Stimulated activated CD4-positive, alpha-beta T cell treated with anti-CD3 and anti-CD28 coated beads, Interleukin-2, amount 100 ng/mL, for 48 hours (primary cell): ENCODE results near the gene ZNHIT1.
"Not testable (repeated sequence)": the region's sequence is repeated elsewhere in the genome, so short reads cannot be mapped to it uniquely, and the experiment has no call there.

ENCODE experiments used
- DNase-seq, 2 donors: peaks; one replicate each; pipeline ENCODE4 v3.0.0-alpha.2; 2020

ZNHIT1 gene

DNA sequence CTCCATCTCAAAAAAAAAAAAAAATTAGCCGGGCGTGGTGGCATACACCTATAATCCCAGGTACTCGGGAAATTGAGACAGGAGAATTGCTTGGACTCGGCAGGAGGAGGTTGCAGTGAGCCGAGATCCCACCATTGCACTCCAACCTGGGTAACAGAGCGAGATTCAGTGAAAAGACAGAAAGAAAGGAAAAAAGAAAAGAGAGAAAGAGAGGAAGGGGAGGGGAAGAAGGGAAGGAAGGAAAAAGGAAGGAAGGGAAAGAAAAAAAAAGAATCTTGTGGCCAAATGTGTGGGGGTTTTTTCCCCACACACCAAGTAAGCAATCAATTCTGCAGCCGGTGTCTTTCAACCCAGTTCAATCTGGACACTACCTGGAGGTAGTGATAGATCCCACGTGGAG is 28.9 kb upstream of the ZNHIT1 start:
- DNase-seq, result no peak

DNA sequence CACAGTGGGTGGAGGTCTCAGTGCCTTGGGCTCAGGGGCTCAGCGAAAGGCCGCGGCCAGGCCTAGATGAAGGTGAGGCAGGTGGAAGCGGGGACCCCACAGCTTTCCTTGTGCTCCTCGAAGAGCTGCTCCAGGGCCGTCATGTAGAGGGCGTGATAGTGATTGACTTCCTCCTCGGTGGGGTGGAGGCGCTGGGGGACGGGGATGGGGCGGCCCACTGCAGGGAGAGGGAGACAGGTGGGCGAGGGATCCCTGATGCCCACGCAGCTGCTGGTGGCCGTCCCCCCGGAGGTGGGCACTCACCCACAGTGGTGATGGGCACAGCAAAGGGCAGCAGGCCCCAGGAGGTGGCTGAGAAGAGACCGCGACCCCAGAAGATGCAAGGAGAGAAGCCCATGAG is 22.1 kb upstream of the ZNHIT1 start:
- DNase-seq, result no peak

DNA sequence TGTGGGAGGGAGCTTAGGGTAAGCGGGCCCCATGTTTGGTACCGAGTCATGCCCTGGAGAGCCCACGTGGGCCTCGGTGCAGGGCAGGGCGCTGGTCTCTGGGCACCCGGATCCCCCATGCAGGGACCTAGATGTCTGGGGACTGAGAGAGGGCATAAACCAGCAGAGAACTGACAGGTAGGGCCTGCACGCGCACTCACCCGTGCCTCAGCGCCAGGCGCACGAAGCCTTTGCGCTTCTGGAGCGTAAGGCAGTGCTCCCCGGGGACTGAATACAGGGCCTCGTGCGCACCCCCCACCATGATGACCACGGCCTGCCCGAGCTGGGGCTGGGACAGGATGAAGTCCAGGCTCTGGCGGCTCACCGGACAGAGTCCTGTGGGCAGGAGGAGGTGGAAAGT is 20.0 kb upstream of the ZNHIT1 start:
- no peak for DNase-seq

DNA sequence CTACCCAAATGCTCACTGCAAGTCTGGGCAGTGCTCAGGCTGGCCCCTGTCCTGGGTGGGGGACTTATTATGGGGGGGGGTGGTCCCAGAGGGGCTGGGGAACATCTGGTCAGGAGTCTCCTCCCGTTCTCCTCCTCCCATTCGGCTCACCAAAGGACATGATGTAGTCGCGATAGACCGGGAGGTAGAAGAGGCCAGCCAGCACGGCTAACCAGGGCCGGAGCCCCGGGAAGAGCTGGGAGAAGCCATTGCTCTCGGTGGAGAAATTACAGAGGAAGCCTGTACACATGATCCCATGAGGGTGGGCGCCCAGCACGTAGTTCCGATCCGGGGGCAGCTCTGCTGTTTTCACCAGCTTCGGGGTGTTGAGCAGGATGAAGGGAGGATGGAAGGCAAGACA is 19.5 kb upstream of the ZNHIT1 start:
- no peak for DNase-seq

DNA sequence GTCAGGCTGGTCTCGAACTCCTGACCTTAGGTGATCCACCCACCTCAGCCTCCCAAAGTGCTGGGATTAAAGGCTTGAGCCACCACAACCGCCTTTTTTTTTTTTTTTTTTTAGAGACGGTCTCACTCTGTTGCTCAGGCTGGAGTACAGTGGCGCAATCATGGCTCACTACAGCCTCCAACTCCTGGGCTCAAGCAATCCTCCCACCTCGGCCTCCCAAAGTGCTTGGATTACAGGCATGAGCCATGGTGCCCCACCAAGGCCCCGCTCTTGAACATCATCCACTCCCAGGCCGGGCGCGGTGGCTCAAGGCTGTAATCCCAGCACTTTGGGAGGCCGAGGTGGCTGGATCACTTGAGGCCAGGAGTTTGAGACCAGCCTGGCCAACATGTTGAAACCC is 18.4 kb upstream of the ZNHIT1 start:
- DNase-seq, result not testable (repeated sequence)

DNA sequence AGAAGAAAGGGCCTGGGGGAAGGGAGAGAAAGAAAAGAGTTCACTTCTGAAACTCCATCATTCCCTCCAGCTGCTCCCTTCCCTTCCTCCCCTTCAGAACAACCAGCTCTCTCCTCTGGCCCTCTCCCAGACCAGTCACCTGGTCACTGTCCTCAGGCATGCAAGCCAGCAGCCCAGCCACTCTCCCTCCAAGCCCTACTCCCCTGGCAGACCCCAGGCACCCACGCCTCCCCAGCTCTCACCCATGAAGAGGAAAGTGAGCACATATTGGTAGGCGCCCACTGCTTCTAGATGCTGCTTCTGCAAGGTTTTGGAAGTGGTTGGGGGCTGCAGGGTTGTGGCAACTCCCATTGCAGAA is 17.5 kb upstream of the ZNHIT1 start:
- no peak for DNase-seq

DNA sequence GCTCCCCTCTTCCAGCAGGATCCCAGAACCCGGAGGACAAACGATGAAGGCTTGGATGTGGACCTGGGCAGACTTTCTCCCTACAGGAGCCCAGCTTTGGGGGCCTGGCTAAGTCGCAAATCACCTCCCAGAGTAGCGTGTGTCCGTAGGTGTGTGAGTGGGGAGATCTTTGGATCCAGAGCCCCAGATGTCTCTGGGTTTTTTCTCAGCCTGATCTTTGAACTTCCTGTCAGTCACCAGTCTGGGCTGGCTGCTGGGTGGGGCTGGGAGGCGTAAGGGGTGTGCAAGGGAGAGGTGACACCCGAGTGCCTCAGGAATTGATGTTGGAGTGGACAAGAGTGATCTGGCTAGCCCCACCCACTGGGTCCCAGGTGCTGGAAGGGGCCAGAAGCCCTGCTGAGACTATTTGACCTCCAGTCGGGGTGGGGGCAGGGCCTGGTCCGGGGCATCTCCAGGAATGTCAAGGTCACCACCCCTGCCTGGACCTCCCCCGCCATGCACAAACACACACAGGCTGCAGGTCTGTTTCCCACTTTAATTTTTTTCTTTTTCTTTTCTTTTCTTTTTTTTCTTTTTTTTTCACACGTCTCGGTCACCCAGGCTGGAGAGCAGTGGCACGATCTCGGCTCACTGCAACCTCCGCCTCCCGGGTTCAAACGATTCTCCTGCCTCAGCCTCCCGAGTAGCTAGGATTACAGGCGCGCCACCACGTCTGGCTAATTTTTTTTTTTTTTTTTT is 16.9 kb upstream of the ZNHIT1 start, which contains the start of gene MOGAT3:
TSS of gene MOGAT3 (minus strand) at position 175 of the 738 bp plus-strand sequence. CDS start 182 bp downstream, outside the sequence.
- no peak for DNase-seq

DNA sequence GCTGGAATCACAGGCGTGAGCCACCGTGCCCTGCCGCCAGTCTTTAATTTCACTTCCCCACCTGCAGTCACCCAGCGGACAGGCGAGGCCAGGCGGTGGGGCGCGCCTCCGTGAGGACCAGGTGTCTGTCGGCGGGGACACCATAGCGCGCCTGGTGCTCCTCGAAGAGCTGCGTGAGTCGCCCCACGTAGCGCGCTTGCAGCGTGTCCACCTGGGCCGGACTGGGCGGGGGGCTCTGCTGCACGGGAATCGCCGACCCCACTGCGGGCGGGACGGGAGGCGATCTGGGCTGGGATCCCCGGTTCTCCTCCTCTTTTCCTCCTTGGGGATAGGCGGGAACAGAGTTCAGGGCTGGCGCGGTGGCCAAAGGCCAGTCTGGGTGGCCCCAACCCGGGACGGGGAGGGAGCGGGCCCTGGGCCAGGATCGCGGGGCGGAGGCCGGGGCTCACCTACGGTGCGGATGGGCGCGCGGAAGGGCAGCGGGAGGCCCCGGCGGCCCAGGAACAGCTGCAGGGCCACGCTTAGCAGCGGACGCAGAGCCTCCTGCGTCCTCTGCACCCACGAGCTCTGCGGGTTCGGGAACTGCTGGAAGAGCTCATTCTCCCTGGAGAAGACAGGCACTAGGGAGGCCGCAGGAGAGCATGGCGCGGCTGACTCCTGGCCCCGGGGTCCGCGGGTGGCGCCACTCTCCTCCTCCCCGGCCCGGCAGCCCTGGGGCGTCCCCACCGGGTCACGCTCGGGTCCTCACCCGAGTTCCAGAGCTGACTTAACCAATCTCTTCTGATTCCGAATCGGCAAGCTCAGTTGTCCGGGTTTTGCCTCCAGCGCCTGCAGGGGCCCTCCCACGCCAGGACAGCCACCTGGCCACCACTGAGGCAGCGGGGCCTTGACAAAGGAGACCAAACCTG is 16.0 kb upstream of the ZNHIT1 start:
- DNase-seq, result no peak

DNA sequence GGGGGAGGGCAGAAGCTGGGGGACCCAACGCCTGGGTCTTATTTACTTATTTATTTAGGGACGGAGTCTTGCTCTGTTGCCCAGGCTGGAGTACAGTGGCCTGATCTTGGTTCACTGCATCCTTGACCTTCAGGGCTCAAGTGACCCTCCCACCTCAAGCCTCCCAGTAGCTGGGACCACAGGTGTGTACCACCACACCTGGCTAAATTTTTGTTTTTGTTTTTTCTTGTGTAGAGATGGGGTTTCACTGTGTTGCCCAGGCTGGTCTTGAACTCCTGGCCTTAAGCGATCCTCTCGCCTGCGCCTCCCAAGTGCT is 15.4 kb upstream of the ZNHIT1 start:
- DNase-seq, result no peak

DNA sequence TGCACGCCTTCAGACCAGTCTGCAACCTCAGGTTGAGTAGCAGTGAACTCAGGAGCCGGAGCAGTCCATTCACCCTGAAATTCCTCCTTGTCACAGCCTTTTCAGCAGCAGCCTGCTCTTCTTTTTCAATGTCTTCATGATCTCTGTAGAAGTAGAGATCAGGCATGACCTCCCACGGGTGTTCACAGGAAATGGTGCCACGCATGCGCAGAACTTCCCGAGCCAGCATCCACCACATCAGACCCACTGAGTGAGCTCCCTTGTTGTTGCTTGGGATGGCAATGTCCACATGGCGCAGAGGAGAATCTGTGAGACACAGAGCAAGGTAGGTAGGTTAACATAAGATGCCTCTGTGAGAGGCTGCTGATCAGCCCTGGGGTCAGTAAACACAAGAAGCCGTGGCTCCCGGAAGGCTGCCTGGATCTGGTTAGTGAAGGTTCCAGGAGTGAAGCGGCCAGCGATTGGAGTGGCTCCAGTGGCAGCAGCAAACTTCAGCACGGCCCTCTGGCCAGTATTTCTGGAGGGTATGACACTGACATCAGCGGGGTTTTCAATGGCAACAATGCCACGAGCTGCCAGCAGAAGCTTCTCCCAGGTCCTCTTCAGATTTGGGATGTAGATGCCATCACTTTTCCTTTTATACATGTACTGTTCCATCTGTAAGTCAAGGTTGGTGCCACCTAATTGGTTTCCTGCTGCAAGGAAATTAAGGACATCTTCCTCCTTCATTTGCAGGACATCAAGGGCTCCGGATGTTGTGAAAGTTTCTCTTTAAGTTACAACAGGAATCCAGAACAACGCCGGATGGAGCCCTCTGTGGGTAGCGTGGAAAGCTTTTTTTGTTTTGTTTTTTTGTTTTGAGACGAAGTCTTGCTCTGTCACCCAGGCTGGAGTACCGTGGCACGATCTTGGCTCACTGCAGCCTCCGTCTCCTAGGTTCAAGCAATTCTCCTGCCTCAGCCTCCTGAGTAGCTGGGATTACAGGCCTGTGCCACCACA is 13.9 kb upstream of the ZNHIT1 start:
- DNase-seq, result not testable (repeated sequence)

DNA sequence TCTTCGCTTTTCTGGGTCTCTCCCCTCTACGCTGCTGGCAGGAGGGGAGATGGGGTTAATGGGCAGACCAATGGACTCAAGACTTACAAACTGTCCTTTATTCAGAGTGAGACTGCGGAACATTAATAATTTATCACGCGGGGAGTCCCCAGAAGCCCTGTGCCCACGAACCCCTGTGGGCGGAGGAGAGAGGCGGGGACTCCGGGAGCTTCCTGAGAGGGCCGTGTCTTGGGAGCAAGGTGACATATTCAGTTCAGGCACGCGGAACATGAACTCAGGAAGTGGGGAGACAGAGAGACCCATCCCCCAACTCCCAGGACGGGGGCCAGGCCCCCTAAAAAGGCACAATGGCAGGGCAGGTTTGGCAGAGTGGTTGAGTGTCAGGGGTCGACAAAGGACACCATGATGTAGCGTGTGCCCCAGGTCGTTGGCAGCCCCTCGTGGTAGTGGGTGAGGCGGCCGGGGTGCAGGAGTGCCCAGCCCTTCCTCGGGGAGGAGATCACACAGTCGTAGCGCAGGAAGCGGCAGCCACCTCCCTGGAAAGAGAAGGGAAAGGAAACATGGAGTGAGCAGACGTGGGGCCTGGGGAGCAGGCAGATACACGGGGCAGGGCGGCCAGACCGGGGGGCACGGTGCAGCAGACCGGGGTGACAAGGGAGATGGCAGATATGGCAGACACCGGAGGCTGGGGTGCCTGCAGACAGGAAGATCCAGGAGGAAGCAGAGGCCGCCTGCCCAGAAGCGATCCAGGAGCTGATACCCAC is 11.9 kb upstream of the ZNHIT1 start:
- no peak for DNase-seq

DNA sequence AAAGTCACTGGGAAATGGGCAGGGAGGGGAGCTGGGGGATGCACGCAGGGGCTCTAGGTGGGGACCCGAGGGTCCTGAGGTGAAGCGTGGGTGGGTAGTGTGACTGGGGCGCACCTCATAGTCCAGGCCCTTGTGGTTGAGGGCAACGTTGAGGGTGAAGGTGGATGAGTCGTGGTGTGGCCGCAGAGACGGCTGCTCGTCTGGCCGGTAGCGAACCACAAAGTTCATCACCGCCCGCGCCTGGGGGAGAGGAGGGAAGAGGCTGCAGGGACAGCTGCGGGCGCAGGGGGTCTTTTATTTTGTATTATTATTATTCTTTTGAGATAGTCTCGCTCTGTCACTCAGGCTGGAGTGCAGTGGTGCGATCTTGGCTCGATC is 11.3 kb upstream of the ZNHIT1 start:
- no peak for DNase-seq

DNA sequence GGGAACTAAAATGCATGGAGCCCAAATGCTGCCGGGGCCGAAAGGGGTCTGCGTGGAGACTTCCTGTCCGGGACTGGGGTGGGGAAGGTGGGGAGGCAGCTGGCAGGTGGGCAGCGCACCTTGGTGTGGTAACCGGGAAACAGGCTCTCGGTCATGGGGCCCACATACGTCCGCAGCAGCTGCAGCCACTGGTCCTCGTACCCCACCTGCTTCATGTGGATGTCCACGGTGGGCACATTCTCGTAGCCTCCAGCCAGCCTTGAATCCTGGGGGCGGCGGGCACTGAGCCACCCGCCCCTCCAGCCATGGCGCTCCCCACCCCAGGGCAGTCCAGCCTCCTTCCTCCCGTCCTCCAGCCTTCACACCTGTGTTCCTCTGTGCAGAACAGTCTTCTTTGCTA is 10.5 kb upstream of the ZNHIT1 start:
- DNase-seq, result no peak

DNA sequence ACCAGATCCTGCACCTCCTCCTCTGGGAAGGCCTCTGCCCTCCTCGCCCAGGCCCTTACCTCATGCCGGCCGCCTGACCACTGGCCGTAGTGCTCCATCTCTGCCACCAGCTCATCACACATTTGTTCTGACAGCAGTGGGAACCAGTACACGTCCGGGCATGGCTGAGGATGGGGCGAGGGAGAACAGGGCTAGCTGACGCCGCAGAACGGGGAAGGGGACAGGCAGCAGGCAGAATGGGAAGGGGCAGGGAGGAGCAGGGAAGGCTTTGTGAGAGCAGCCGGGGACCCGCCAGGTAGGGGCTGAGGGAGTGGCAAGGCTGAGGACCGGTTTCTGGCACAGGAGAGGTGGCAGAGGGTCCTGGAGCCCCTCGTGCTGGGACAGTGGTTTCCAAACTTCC is 9.2 kb upstream of the ZNHIT1 start:
- no peak for DNase-seq

DNA sequence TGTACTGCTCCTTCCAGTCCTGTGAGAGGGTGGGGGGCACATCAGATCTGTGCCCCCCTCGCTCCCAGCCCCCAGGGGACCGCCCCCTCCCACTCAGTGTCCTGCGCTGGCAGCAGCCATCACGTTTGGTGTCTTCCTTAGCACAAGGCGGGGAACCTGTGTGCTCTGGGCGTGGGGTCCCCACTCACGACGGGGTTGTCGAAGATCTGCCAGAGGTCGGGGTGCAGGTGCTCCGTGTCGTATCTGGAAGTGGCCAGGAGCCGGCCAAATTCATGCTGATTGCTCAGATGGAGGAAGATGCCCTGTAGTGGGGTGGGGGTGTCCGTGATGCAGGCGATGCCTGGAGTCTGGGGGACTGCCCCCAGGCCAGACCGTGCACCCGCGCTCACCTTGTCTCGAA is 7.8 kb upstream of the ZNHIT1 start:
- DNase-seq, result no peak

DNA sequence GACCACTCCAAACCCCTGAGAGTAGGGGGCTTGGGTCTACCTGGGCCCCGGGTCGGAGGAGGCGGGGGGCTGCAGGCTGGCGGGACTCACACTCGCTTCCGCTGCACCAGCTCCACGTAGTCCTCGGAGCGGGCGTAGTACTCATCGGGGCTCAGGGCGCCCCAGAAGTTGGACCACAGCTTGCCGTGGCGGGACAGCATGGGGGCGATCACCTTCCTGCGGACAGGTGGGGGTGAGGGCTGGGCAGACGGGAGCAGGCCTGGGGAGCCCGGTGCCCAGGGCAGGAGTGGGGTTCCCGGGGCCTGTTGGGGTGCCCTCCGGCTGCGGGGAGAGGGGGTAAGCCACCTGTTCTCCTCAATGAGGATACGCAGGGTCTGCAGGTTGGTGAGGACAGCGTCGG is 6.5 kb upstream of the ZNHIT1 start:
- DNase-seq, result no peak

DNA sequence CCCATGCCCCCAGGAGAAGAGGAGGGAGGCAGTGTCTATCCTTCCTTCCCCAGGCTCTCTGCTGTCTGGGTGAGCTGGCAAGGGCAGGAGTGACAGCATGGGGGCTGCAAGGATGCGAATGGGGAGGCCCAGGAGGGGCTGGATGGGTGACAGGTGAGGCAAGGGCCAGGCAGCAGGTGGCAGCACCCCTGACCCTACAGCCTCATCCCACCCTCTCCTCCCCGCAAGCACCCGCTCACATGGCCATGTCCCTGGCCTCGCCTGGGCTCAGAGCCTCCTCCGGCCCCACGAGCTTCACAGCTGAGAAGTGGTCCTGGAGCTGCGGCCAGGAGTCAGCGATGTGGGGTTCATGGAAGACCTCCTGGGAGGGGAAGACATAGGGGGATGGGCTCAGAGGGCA is 6.0 kb upstream of the ZNHIT1 start:
- no peak for DNase-seq

DNA sequence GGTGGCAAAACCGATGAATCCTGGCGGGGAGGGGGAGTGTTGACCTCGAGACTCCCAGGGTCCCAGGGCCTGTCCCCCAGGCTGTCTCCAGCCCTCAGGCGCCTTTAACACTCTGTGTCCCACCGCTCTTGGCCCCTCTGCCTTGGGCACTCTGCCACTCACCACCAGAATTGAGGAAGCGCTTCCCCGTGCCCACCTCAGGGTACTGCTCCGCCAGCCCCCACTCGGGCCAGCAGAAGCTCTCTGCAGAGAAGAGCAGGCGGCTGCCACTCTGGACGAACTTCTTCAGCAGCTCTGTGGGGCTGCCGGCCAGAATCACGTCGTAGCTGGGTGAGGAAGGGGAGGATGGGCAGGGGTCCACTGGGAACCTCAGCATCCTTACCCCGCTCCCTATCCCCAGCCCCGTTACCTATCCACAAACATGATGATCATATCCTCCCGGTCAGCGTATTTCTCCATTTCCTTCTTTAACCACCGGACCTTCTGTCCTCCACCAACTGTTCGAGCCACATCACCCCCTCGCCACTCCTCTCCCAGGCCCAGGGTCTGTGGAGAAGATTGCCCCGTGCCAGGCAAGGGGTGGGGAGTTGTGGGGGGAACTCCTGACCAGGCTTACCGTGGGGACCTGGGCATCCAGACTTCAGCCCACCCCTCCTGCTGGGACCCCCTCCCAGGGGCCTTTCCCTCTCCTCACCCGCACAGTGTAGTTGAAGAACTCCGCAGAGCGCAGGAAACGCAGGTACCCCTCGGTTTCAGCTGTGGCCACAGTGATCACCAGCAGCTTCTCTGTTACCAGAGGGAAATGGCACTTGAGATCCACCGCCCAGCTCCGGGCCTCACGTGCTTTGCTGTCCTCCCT is 1.7 kb upstream of the ZNHIT1 start:
- no peak for DNase-seq

DNA sequence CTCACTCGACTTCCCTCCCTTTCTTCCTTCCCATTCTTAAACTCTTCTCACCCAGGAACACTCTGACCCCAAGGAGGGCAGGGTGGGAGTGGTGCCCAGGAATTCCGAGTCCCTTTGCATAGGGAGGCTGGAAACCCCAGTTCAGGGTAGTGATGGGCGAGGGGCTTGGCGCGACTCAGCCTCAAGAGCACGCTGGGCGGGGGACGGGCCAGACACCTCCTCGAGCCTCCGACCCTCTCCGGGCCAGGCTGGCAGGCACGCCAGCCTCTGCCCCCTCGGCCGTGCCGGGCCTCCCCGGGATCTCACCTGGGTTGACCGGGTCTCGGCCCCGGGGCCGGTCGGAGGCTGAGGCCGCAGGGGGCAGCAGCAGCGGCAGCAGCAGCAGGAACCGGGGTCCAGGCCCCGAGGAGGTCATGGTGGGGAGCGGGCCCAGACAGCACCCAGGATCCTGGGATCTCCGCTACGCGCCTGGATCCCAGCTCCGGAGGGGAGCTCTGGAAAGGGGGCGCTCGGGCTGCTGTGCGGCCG is 1.0 kb upstream of the ZNHIT1 start:
- DNase-seq, result no peak

DNA sequence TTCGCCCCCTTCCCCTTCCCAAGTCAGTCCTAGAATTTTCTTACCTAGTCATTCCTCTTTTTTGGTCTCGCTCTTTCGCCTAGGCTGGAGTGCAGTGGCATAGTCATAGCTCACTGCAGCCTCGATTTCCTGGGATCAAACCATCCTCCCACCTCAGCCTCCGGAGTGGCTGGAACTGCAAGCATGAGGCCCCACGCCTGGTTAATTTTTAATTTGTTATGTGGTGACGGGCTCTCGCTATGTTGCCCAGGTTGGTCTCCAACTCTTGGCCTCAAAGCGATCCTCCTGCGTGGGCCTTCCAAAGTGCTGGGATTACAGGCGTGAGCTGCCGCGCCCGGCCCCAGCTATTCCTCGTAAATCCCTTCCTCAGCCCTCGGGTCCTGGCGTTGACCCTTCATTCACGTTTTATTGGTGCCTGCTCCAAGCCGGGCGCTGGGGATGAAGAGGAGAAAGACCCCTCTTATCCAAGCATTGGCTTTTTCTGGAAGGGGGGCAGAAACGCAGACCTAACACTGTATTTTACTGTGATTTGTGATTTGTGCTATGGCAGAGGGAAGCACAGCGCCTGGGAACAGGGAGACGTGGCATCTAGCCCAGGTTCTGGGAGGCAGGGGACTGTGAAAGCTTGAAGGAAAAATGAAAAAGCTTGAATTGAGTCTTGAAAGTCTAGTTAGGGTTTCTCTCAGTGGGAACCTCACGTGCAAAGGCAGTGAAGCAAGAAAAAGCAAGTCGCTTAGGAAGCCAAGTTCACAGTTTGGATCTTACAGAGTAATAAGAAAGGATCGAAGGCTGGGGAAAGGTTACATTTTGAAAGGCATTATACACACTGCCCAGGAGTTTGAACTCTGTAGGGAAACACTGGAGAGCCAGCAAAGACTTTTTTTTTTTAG is 516 bp downstream of the ZNHIT1 start:
- no peak for DNase-seq
